Measurements from ENCODE around the gene HECTD2. TPM values are rescaled to one million over a fixed set of nuclear protein-coding genes. Genes with fewer than 3 reads are reported as not detected.

Gene HECTD2
- total and polyA plus RNA-seq, 9 of the 15 experiments (the other 6 are each of a cell fraction or from before 2014, with no cell fraction given) = 1.3 to 5.9 (median 3.9) TPM

DNA sequence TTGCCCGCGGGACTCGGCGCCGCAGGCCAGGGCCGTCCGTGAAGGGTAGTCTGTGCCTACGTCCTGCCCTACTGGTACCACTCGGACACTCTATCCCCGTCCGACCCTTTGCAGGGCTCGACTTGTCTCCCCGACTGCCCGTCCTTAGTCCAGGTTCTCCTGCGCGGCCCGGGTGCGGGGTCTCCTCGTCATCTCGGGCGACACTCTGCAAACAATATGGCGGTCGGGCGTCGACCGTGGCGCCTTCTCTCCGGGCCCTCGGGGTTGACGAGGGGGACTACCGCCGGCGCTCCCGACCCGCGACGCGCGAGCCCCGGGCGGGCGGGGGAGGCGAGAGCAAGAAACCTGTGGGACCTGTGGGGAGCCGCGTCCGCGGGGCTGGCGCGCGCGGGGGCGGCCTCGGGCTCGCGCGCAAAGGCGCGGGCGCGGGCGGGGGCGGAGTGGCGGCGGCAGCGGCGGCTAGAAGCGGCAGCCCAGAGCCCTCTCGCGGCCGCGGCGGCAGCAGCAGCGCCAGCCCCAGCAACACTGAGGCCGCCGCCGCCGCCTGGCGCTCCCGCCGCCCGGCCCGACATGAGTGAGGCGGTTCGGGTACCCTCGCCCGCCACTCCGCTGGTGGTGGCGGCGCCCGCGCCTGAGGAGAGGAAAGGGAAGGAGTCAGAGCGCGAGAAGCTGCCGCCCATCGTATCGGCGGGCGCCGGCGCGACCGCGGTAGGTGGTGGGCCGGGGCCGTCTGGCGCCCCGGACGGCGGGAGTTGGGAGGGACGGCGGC, at the start of gene HECTD2 (continued):
- 0 out of 2 replicates have a peak, but pooled peaks have one; percentile 17 for TF ChIP-seq ILF3 (IDR thresholded peaks at IDR 0.05; ENCODE audit: borderline replicate concordance)
- peak; percentile 64 for TF ChIP-seq ZBTB12 (CRISPR knock-in tag; IDR thresholded peaks at IDR 0.05)
- TF ChIP-seq, protein P1, sequence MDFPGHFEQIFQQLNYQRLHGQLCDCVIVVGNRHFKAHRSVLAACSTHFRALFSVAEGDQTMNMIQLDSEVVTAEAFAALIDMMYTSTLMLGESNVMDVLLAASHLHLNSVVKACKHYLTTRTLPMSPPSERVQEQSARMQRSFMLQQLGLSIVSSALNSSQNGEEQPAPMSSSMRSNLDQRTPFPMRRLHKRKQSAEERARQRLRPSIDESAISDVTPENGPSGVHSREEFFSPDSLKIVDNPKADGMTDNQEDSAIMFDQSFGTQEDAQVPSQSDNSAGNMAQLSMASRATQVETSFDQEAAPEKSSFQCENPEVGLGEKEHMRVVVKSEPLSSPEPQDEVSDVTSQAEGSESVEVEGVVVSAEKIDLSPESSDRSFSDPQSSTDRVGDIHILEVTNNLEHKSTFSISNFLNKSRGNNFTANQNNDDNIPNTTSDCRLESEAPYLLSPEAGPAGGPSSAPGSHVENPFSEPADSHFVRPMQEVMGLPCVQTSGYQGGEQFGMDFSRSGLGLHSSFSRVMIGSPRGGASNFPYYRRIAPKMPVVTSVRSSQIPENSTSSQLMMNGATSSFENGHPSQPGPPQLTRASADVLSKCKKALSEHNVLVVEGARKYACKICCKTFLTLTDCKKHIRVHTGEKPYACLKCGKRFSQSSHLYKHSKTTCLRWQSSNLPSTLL (IDR thresholded peaks at IDR 0.05) = no peak
- TF ChIP-seq ZNF592 (IDR thresholded peaks at IDR 0.05) = peak; percentile 42; the same call in 1 of the 2 replicates
- TF ChIP-seq E2F4 (CRISPR knock-in tag; IDR thresholded peaks at IDR 0.05; ENCODE audit: low read depth) = no peak
- no peak for TF ChIP-seq SMAD1 (IDR thresholded peaks at IDR 0.05; ENCODE audit: low read depth, low read length, partially characterized antibody)
- TF ChIP-seq STAT5B (CRISPR knock-in tag; IDR thresholded peaks at IDR 0.05) = no peak
- TF ChIP-seq CREB1 (IDR thresholded peaks at IDR 0.05) = peak; percentile 87
- peak; percentile 88 for TF ChIP-seq CREB1 (CRISPR knock-in tag; IDR thresholded peaks at IDR 0.05)
- 0 out of 2 replicates have a peak, but pooled peaks have one; percentile 52 for TF ChIP-seq ZNF282 (CRISPR knock-in tag; IDR thresholded peaks at IDR 0.05)
- TF ChIP-seq HMGN3 (IDR thresholded peaks at IDR 0.05; ENCODE audit: borderline replicate concordance, extremely low read depth, insufficient read length, low read depth, low read length) = peak; percentile 61
- TF ChIP-seq ATF7 (IDR thresholded peaks at IDR 0.05) = 0 out of 2 replicates have a peak, but pooled peaks have one; percentile 24
- TF ChIP-seq, protein P2, sequence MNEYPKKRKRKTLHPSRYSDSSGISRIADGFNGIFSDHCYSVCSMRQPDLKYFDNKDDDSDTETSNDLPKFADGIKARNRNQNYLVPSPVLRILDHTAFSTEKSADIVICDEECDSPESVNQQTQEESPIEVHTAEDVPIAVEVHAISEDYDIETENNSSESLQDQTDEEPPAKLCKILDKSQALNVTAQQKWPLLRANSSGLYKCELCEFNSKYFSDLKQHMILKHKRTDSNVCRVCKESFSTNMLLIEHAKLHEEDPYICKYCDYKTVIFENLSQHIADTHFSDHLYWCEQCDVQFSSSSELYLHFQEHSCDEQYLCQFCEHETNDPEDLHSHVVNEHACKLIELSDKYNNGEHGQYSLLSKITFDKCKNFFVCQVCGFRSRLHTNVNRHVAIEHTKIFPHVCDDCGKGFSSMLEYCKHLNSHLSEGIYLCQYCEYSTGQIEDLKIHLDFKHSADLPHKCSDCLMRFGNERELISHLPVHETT (CRISPR knock-in tag; conservative IDR thresholded peaks at IDR 0.05 in 1 of 2, IDR thresholded peaks at IDR 0.05 in 1 of 2) = peak in 1 of 2 experiments; percentile 79; a peak in 2 of 4 replicates
- TF ChIP-seq MLLT1 (IDR thresholded peaks at IDR 0.05) = peak in 1 of 2 experiments; percentile 34; a peak in 1 of 4 replicates

Measured in K562 (cell line).